ENCODE measurements around the gene SRI. TPM values are rescaled to one million over a fixed set of nuclear protein-coding genes. Genes with fewer than 3 reads are reported as not detected.

The SRI gene
- total and polyA plus RNA-seq, 4 donors = 20.4 to 70.0 (median 39.6) TPM

GRCh38 chr7:88254721-88255424 is 35.0 kb upstream of the SRI start:
- Histone ChIP-seq H3K27ac (ENCODE audit: low read depth in 1 of 2, low read length in 2 of 2) (no peak overlapping the region), H3K4me1 (ENCODE audit: control insufficient read depth in 4 of 4, insufficient read depth in 4 of 4, low read length in 3 of 4) (no peaks in the 10 kb centered on the region), H3K27me3 (ENCODE audit: control insufficient read depth in 4 of 4, insufficient read depth in 4 of 4, low read length in 3 of 4) (peaks cover 0 to 3% (median 0%) of the 10 kb centered on the region in 4 donors), H3K9ac (ENCODE audit: low read depth in 1 of 2, low read length in 2 of 2) (no peak overlapping the region), H3K9me3 (ENCODE audit: control insufficient read depth in 4 of 4, low read length in 3 of 4) (peaks cover 0 to 15% (median 2%) of the 10 kb centered on the region in 4 donors), H3K4me3 (ENCODE audit: low read depth in 1 of 3, low read length in 3 of 3) (no peak overlapping the region), H3K36me3 (ENCODE audit: control insufficient read depth in 4 of 4, insufficient read depth in 3 of 4, low read depth in 1 of 4, low read length in 3 of 4) (no peaks in the 10 kb centered on the region)
- no peak for DNase-seq (ENCODE audit: low spot score)
- TF ChIP-seq NR2F2 (IDR thresholded peaks at IDR 0.05) = no peak
- TF ChIP-seq, protein P1, sequence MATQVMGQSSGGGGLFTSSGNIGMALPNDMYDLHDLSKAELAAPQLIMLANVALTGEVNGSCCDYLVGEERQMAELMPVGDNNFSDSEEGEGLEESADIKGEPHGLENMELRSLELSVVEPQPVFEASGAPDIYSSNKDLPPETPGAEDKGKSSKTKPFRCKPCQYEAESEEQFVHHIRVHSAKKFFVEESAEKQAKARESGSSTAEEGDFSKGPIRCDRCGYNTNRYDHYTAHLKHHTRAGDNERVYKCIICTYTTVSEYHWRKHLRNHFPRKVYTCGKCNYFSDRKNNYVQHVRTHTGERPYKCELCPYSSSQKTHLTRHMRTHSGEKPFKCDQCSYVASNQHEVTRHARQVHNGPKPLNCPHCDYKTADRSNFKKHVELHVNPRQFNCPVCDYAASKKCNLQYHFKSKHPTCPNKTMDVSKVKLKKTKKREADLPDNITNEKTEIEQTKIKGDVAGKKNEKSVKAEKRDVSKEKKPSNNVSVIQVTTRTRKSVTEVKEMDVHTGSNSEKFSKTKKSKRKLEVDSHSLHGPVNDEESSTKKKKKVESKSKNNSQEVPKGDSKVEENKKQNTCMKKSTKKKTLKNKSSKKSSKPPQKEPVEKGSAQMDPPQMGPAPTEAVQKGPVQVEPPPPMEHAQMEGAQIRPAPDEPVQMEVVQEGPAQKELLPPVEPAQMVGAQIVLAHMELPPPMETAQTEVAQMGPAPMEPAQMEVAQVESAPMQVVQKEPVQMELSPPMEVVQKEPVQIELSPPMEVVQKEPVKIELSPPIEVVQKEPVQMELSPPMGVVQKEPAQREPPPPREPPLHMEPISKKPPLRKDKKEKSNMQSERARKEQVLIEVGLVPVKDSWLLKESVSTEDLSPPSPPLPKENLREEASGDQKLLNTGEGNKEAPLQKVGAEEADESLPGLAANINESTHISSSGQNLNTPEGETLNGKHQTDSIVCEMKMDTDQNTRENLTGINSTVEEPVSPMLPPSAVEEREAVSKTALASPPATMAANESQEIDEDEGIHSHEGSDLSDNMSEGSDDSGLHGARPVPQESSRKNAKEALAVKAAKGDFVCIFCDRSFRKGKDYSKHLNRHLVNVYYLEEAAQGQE (IDR thresholded peaks at IDR 0.05) = no peak
- TF ChIP-seq FOXA1 (IDR thresholded peaks at IDR 0.05) = no peak
- no peak for TF ChIP-seq TAF1 (conservative IDR thresholded peaks at IDR 0.05)
- TF ChIP-seq, protein P2, sequence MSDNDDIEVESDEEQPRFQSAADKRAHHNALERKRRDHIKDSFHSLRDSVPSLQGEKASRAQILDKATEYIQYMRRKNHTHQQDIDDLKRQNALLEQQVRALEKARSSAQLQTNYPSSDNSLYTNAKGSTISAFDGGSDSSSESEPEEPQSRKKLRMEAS (IDR thresholded peaks at IDR 0.05) = no peak
- TF ChIP-seq RAD21 (IDR thresholded peaks at IDR 0.05) = no peak
- no peak for TF ChIP-seq ZBTB33 (IDR thresholded peaks at IDR 0.05)
- no peak for TF ChIP-seq RXRA (IDR thresholded peaks at IDR 0.05)
- TF ChIP-seq, protein P3, sequence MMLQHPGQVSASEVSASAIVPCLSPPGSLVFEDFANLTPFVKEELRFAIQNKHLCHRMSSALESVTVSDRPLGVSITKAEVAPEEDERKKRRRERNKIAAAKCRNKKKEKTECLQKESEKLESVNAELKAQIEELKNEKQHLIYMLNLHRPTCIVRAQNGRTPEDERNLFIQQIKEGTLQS (IDR thresholded peaks at IDR 0.05) = no peak
- TF ChIP-seq FOXA2 (IDR thresholded peaks at IDR 0.05) = no peak
- no peak for TF ChIP-seq JUND (IDR thresholded peaks at IDR 0.05)
- TF ChIP-seq YY1 (IDR thresholded peaks at IDR 0.05) = no peak
- no peak for TF ChIP-seq SP1 (IDR thresholded peaks at IDR 0.05)
- no peak for TF ChIP-seq HNF4G (IDR thresholded peaks at IDR 0.05)
- 90% methylated on average over 2 of the region's 2 CpGs for WGBS

DNA sequence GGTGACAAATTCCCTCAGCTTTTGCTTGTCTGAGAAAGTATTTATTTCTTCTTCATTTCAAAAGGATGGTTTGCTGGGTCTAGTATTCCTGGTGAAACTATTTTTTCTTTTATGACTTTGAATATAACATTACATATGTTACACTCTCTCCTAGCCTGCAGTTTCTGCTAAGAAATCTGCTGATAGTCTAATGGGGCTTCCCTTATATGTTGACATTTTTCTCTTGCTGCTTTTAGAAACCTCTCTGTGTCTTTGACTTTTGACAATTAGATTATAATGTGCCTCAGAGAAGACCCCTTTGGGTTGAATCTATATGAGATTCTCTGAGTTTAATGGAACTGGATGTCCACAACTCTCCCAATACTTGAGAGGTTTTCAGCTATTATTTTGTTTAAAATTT is 33.8 kb upstream of the SRI start:
- peaks cover 0 to 15% (median 2%) of the 10 kb centered on the region in 4 donors for H3K9me3 ChIP-seq (ENCODE audit: control insufficient read depth in 4 of 4, low read length in 3 of 4)
- peaks cover 0 to 3% (median 0%) of the 10 kb centered on the region in 4 donors for H3K27me3 ChIP-seq (ENCODE audit: control insufficient read depth in 4 of 4, insufficient read depth in 4 of 4, low read length in 3 of 4)
- H3K36me3 ChIP-seq (ENCODE audit: control insufficient read depth in 4 of 4, insufficient read depth in 3 of 4, low read depth in 1 of 4, low read length in 3 of 4) = no peaks in the 10 kb centered on the region
- H3K4me3 ChIP-seq (ENCODE audit: low read depth in 1 of 3, low read length in 3 of 3) = no peak overlapping the region
- no peaks in the 10 kb centered on the region for H3K4me1 ChIP-seq (ENCODE audit: control insufficient read depth in 4 of 4, insufficient read depth in 4 of 4, low read length in 3 of 4)
- DNase-seq (ENCODE audit: low spot score) = no peak
- no peak overlapping the region for H3K9ac ChIP-seq (ENCODE audit: low read depth in 1 of 2, low read length in 2 of 2)
- H3K27ac ChIP-seq (ENCODE audit: low read depth in 1 of 2, low read length in 2 of 2) = no peak overlapping the region
- TF ChIP-seq, protein P2 (IDR thresholded peaks at IDR 0.05) = no peak
